GM19043 (cell line): ENCODE results near the gene HACD4.
A peak's percentile ranks its signal among the peaks of the same experiment; 100 is the strongest.

Experiments
- ATAC-seq: cut with Tn5 transposase; IDR thresholded peaks from one replicate; pipeline ENCODE4 v1.9.1; 2021; ENCODE audit warnings: low read depth; ENCODE audit not compliant: unreplicated experiment

HACD4 gene

DNA sequence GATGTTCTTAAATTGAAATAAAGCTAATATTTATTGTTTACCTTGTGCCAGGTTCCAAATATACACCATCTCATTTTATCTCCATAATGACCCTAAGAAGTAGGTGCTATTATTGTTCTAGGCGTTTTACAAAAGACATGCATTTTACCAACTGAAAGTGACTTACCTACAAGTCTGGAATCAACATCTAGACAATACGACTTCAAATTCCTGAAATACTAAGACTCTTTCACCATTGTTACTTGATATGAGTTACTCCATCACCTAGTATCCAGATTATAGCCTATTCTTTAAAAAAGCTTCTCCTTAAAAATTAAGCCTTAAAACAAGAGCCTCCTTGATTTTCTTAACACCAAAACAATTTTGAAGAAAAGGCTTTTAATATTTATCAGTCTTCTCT lies 13.3 kb downstream of the HACD4 start:
- no peak for ATAC-seq

DNA sequence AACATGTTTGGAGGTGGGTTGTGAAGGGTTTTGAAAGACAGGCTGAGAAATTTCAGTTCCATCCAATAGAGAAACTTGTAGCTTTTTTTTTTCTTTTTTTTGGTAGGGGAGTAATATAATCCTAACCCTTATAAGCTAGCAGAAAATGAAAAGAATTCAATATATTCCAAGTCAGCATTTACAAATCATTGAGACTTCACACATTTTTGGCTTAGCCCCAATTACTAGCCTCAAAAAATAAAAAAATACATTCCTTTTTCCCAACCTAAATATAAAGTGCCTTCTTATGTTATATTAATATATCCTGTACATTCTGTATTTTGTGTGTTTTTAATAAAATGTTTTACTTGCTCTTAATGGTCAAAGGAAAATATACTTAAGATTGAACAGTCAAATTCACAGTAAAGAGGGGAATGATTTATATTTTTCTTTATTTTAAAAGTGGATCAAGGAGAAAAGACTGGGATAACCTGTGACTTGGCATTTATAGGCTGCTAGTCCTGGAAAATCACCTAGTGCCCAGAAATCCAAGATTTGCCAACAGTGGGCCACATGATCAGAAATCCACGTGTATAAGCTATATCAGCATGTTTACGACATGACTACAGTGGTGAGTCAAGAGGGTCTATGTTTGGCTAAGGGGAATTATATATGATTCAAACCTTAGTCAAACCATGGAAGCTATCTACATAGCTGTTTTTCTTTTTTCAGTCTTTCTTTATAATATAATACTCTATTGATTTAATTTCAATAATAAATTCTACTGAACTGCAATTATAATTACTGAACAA lies 14.5 kb downstream of the HACD4 start:
- no peak for ATAC-seq

DNA sequence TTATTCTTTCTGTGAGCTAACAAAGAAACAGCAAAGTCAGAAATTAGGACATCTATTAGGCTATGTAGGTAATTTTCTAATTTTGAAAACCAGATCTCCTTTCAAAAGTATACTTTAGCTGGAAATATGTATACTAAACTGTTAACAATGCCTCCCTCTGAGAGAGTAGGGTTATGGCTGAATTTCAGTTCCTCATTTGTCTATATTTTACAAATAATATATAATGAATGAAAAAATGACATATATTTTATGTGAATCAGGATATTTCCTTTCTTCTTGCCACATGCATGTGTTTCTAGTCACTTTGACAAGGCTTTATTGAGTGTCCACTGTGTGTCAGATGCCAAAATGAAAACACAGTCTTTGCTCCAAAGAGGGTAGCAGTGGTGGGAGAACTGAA lies 15.4 kb downstream of the HACD4 start:
- no peak for ATAC-seq

DNA sequence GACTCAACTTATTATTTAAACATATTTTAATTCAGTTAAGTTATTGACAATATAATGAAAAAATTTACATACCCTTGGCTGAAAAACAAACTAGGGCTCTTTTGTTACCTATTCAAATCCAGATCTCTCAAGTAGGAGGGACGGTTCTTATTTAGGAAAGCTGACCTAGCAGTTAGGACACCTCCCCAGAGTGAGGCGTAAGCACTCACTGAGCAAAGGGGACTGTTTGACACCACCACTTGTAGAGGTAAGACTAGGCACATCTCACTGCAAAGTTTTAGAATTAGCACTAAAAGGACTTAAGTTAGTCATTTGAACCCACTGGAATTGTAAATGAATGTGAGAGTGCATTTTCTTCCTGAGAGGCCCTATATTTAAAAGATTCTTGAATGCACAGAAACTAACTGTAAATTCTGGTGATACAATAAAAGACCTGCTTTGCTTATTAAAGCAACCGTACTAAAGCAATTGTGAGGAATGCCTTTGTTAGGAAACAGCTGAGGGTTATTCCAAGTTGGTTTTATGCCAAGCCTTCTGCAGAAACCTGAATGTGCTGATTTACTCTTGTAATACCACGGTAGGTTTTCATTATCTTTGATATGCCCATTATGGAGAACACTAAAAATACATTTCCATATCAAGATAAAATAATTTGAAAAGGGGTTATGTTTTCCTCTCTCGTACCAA lies 16.2 kb downstream of the HACD4 start:
- no peak for ATAC-seq

DNA sequence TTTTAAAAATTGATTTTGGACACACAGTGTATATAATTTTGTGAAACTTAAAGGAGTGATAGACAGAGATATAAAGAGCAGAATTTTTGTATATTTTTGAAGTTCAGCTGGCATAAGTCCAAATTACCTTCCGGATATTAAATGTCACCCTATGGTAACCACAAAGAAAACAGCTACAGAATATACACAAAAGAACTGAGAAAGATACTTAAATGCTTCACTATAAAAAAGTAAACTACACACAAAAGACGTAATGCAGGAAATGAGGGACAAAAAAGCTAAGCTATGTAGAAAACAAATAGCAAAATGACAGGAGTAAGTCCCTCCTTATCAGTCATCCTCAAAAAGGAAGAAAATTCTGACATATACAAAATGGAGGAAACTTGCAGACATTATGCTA lies 29.4 kb downstream of the HACD4 start:
- ATAC-seq, result no peak

DNA sequence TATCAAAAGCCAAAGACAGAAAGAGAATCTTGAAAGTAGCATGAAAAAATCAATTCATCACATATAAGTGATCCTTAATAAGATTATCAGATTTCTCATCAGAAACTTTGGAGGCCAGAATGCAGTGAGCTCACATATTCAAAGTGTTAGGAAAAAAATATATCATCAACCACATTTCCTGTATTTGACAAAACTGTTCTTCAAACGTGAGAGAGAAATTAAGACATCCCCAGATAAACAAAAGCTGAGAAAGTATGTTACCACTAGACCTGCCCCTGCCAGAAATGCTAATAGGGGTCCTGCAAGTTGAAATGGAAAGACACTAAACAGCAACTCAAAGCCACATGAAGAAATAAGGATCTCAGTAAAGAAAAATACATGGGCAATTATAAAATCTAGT lies 29.9 kb downstream of the HACD4 start:
- no peak for ATAC-seq

DNA sequence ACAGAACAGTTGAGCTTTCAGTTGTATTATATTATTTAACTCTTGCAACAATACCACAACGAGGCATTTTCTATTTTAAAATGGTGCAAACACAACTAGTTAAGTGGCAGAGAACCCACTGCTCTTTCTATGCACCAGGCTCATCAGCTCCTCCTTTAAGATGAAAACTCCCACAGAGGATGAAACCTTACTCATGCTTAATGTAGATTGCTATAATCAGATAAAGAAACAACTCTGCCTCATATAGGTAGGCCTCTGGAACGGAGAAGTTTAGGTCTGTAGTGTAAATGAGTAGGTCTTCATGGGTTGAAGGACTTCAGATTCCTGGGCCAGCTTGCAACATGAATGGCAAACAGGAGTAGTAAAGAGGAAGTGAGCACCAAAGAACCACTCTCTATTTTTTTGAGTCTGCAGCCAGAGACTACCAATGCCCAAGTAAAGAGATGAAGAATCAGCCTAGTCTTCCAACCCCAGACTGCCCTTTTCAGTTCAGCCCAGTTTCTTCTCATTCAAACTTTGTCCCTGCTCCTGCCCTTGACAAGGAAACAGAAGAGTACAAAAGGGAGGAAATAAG lies 33.9 kb downstream of the HACD4 start:
- ATAC-seq, result peak; percentile 76

DNA sequence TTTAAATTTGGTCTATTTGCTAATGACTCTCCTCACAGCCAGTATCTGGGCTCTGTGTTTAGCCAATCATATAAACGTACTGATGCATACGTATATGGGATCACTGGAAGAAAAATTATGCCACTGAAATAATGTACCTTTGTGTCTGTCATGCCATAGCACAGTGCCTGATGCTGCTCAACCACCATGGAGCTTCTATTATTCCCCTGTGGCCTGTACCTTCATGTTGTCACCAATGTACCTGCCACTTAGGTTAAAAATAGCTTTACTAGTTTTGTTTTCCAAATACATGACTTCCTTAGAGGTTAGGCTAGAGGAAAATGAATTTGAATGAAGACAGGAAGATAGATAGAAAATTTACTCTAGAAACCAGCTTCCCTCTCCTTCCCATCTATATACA lies 34.6 kb downstream of the HACD4 start:
- no peak for ATAC-seq

DNA sequence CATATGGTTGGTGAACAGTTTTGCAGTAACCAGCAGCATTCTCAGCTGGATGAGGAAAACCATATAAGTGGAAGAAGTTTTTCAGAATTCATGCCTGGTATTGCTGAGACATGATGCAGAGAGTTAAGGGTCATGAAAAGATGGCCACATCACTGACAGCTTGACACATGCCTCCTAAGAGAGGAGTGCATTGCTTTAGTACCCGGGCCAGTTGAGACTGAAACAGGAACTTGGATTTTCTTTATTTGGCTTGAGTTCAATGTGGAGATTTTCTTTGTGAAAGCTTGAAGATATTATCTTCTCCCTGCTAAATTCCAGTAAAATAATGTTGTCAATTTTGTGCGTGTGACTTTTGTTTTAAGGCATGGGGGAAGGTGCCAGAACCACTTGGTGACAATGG lies 35.8 kb downstream of the HACD4 start:
- ATAC-seq, result no peak

DNA sequence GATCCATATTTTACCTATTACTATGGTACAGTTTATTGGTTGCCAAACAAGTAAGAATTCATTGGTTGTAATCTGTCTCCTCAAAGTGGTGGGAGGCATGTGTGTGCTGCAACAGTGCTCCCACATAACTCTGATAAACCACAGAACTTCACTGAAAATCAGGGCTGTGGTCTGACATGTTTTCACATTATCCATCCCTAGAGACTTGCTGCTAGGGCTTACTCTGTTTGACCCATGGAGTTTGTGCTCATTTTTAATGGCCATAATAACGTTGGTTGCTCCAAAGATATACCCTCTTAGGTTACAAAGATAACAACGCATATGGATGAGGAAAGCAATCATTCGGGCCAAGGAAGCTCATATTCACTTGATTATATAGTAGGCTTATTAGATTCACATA lies 37.0 kb downstream of the HACD4 start:
- ATAC-seq, result no peak

DNA sequence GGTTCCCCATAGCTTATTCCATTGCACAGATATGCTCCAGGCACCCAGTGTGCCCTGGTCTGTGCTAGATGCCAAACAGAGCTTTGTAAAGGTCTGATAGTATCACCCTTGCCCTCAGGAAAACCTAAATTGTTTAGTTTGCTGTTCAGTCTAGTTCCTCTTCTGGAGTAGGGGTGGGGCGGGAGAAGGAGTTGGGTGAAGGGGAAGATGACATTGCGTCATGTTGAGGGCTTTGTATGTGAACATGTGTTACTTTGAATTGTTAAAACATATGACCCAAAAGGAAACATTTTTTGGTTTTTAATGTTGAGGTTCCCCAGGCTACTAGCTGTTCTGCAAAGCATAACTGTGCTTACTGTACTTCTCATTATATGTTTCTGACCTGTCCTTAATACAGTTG lies 40.6 kb downstream of the HACD4 start:
- no peak for ATAC-seq

DNA sequence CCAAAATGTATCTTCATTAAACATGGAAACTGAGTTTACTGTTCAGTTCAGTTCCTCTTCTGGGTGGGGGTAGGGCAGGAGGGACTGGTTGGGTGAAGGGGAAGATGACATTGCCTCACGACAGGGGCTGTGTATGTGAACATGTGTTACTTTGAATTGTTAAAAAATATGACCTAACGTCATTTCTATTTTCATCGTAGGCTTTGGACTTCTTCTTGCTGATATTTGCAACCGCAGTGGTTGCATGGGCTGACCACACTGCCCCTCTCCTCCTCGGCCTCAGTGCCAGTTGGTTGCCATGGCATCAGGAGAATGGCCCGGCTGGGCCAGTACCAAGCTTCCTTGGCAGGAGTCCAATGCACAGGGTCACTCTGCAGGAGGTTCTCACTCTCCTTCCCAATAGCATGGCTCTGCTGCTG lies 41.5 kb downstream of the HACD4 start:
- ATAC-seq, result no peak

DNA sequence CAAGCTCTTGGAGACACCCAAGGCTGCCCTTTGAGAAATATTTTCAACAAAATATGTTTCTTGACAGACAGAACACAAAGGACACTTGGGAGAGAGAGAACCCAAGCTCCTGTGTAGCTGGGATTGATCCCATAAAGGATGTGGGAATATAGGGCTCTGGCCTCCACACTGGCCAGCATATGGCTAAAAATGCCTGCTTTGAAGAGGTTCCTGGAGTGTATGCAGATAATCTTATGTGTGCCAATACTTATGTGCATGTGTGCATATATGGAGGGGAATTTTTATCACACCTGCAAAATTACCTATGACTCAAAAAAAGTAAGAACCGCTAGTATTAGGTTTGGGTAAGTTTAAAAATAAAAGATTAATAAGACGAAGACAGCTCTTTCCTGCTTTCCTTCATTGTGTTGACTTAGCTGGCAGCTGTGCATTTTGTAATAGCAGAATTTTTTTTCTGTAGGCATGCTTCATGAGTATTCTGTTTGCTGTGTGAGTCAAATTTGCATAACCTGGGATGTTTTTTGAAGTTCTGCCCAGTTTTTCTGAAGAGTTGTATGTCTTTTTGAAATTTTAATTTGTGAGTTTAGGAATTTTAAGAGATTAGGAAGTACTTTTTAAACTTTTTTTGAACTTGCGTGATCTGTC lies 42.6 kb downstream of the HACD4 start:
- no peak for ATAC-seq

DNA sequence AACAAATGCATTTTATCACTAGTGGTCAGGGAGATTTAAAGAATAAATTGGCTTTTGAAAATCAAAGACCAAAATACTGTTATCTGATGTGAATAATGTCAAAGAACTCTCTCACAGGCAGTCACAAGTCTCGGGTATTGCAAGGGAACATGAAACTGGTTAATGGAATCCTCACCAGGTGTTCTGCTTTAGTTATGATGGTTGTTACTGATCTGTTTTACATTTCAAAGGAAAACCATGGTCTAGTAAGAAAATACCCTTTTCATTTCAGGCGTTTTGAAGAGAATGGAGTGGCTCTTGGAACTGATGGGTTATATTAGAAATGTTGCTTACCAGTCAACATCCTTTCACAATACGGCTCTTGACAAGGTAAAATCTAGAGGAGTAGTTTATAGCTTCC lies 43.4 kb downstream of the HACD4 start:
- no peak for ATAC-seq

DNA sequence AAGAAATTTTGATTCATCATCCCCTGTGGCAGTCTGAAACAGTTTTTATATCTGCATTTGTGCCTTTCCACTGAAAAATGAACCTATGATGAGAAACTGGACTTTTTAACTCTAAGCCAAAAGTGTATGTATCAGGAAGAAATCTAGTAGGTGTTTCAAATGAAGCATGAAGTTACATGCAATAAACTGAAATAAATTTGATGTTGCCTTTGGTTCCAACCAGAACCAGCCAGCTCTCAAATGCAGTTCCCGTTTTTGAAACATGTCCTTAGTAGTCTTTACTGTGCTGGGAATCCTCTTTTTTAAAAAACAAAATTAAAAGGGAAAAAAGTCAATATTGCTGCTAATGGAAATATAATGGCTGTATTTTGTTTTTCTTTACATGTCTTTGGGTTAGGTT lies 43.9 kb downstream of the HACD4 start:
- no peak for ATAC-seq

DNA sequence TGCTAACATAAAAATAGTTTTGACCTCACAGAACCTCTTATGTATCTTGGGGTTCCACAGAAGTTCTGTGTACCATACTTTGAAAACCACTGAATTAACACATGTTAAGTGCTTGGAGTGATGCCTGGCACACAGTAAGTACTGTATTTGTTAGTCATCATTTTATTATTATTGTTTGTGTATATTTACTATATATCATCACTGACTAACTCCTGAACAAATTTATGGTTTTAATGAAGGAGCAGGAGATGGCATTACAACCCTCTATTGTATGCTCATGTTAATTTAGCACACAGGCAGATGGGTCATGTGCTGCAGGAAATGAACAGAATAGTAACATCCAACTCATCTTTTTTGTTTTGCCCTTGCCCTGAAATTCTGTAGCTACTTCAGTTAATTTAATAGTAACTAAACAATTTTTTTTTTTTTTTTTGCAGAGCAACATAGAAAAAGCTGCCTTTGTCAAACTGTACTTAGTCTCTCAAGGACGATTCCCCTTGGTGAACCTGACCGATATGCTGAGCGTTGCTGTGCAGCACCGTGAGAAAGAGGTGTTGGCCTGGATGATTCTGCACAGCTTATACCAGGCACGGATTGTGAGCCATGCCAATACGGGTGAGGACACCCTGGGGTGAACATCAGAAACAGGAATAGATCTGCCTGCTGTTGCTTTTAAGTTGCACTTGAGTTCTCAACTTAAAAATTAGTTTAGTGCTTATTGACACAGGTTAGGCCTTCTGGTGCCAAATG lies 45.4 kb downstream of the HACD4 start:
- no peak for ATAC-seq

DNA sequence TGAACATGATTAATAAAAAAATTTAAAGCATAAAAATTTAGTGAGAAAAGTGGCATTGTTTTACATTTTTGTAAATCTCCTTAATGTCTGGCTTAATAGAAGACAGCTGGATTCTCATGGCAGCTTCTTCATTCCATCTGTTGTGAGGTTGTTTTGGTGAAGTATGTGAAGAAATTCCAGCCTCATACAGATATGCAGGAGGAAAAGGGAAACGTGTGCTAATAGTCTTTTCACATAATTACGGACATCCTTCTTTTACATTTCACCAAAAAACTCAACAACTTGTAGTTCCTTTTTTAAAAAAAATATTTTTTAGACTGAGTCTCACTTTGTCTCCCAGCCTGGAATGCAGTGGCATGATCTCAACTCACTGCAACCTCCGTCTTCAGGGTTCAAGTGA lies 46.9 kb downstream of the HACD4 start:
- ATAC-seq, result no peak

DNA sequence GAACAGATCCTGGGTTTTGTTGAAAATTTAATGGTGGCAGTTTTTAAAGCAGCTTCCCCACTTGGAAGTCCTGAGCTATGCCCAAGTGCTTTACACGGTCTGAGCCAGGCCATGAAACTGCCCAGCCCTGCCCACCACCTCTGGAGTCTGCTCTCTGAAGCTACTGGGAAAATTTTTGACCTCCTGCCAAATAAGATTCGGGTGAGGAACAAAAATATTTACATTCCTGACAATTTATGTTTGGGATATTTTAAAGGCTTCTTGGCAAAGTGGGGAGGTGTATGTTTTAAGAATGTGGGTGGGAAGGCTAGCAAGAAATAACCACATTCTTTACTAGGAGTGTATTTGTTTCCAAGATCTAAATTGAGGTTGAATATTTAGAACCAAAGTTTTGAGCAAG lies 50.0 kb downstream of the HACD4 start:
- ATAC-seq, result no peak

DNA sequence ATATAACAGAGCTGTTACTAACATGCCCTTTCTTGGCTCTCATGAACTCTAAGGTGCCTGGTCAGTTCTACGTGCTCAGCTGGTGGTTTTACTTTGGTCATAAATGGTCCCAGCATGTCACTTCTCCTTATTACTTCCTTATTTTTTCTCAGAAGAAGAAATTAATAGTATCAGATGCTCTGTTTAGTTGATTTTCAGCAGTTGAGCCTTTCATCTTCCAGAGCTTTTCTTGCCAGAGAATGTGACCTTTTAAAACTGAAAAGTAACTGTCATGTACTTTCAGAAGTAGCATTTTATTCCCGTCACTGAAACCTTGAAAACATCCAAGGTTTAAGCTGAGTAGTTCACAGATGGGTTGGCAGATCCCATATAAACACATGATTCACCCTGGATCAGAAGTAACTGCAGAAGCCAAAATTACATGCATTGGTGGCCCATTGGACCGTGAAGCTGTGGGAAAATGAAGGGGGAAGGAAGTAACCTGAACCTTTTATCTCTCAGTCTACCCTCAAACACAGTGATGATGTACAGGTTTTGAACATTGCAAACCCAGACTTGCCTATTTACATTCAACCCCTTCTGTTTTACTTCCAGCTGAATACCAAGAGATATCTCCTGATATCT lies 50.5 kb downstream of the HACD4 start:
- ATAC-seq, result peak; percentile 65

DNA sequence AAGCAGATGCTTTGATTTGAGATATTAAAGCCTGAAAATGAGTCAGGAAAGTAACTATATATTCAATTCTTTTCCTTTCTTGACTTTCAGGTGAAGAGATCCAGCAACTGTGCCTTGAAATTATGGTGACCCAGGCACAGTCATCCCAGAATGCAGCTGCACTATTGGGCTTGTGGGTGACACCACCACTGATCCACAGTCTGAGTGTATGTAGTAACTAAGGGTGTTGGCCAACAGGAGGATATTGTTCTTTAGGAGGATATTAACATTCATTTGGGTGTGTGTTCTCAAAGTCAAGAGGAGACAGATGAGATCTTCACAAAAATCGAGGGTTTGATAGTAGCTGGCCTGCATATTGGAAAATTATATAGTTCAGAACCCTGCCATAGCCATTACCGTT lies 53.2 kb downstream of the HACD4 start:
- ATAC-seq, result no peak
